HepG2 (cell line): Measurements from ENCODE around the gene CTRL. TPM values are rescaled to one million over a fixed set of nuclear protein-coding genes. Genes with fewer than 3 reads are reported as not detected.

Experiments
- ASH2L ChIP-seq: fragments of 300-600, 200-600 bp; sonication (generic); IDR thresholded peaks from 2 replicates; pipeline ENCODE4 v1.7.0; 2017; ENCODE audit warnings: low read depth, mild to moderate bottlenecking, moderate library complexity, mixed read lengths, low read length; ENCODE audit not compliant: insufficient read length
- CBX1 ChIP-seq: IDR thresholded peaks from one replicate; pipeline ENCODE4 v1.6.1; 2016; ENCODE audit warnings: antibody characterized with exemption, low read depth
- HOXA3 ChIP-seq: sonication (generic); formaldehyde crosslinking; IDR thresholded peaks from 2 replicates; pipeline ENCODE4 v1.5.0; 2020; ENCODE audit warnings: missing genetic modification reagents
- KDM6A ChIP-seq: IDR thresholded peaks from 2 replicates; pipeline ENCODE4 v1.6.1; 2016; ENCODE audit warnings: low read depth
- MAFF ChIP-seq: IDR thresholded peaks from 2 replicates; pipeline ENCODE4 v1.6.1; 2011; ENCODE audit warnings: low read depth, low read length, improper control_type of control experiment
- MAZ ChIP-seq, 2 experiments: sonication (generic) in 1 of 2; formaldehyde crosslinking in 1 of 2; IDR thresholded peaks; 2 replicates each; pipeline versions ENCODE4 v1.5.0 to v1.6.1; 2012 to 2020; ENCODE audit warnings: low read depth in 2 of 2, mild to moderate bottlenecking in 2 of 2, borderline replicate concordance in 1 of 2, improper control_type of control experiment in 1 of 2, low read length in 1 of 2, missing genetic modification reagents in 1 of 2, moderate library complexity in 1 of 2
- MED8 ChIP-seq: sonication (generic); formaldehyde crosslinking; IDR thresholded peaks from 2 replicates; pipeline ENCODE4 v1.8.1; 2023; ENCODE audit warnings: mild to moderate bottlenecking, missing genetic modification reagents; ENCODE audit not compliant: insufficient replicate concordance
- NKX3-1 ChIP-seq: sonication (generic); formaldehyde crosslinking; IDR thresholded peaks from 2 replicates; pipeline ENCODE4 v1.5.0; 2020; ENCODE audit warnings: missing genetic modification reagents
- PRPF4 ChIP-seq: fragments of 200-400 bp; formaldehyde crosslinking; IDR thresholded peaks from 2 replicates; pipeline ENCODE4 v1.6.1; 2016; ENCODE audit warnings: low read length, low read depth; ENCODE audit not compliant: poor library complexity, severe bottlenecking
- SSRP1 ChIP-seq: IDR thresholded peaks from 2 replicates; pipeline ENCODE4 v1.6.1; 2016; ENCODE audit warnings: control low read depth
- STAT5B ChIP-seq: sonication (generic); formaldehyde crosslinking; IDR thresholded peaks from 2 replicates; pipeline ENCODE4 v1.4.0; 2020; ENCODE audit warnings: missing genetic modification reagents
- TOPORS ChIP-seq: sonication (generic); formaldehyde crosslinking; IDR thresholded peaks from 2 replicates; pipeline ENCODE4 v1.8.0; 2023; ENCODE audit warnings: mild to moderate bottlenecking, missing genetic modification reagents
- ZNF230 ChIP-seq: sonication (generic); formaldehyde crosslinking; IDR thresholded peaks from 2 replicates; pipeline ENCODE4 v1.4.0; 2020; ENCODE audit warnings: mild to moderate bottlenecking, missing genetic modification reagents
- ZNF263 ChIP-seq: sonication (generic); formaldehyde crosslinking; IDR thresholded peaks from 2 replicates; pipeline ENCODE4 v1.4.0; 2020; ENCODE audit warnings: missing genetic modification reagents
- ZNF34 ChIP-seq: sonication (generic); formaldehyde crosslinking; IDR thresholded peaks from 2 replicates; pipeline ENCODE4 v1.4.0; 2020; ENCODE audit warnings: mild to moderate bottlenecking, missing genetic modification reagents, borderline replicate concordance
- ZNF501 ChIP-seq: sonication (generic); formaldehyde crosslinking; IDR thresholded peaks from 2 replicates; pipeline ENCODE4 v1.5.1; 2020; ENCODE audit warnings: mild to moderate bottlenecking, moderate library complexity, missing genetic modification reagents
- ZNF768 ChIP-seq: sonication (generic); formaldehyde crosslinking; IDR thresholded peaks from 2 replicates; pipeline ENCODE4 v1.4.0; 2020; ENCODE audit warnings: missing genetic modification reagents
- ZNF788 ChIP-seq: sonication (generic); formaldehyde crosslinking; IDR thresholded peaks from 2 replicates; pipeline ENCODE4 v1.5.0; 2020; ENCODE audit warnings: mild to moderate bottlenecking, missing genetic modification reagents, borderline replicate concordance
- ZNF891 ChIP-seq: sonication (generic); formaldehyde crosslinking; IDR thresholded peaks from 2 replicates; pipeline ENCODE4 v1.5.0; 2020; ENCODE audit warnings: mild to moderate bottlenecking, missing genetic modification reagents
- polyA plus RNA-seq, 8 experiments: library from polyadenylated mRNA; depleted of rRNA in 3 of 8; stranded (reverse) in 7 of 8; unstranded in 1 of 8; fragments of >200 nt; fragmentation: Illumina TruSeq in 4 of 8; extraction: Trizol in 4 of 8; gene quantifications; 2 replicates each; pipeline versions ENCODE4 v1.2.1 to v1.2.3, GENCODE V29; 2011 to 2016; ENCODE audit warnings: low read depth in 4 of 8, missing spikeins in 1 of 8, mixed read lengths in 1 of 8; ENCODE audit not compliant: insufficient read depth in 1 of 8
- total RNA-seq, 5 experiments: library from RNA; depleted of rRNA; stranded (reverse); fragments of >200 nt; fragmentation: Illumina TruSeq; extraction: Trizol; gene quantifications; 2 replicates each; pipeline ENCODE4 v1.2.3, GENCODE V29; 2016; ENCODE audit warnings: low read depth in 1 of 5
- TF ChIP-seq, protein P1 (sequence below): sonication (generic); formaldehyde crosslinking; IDR thresholded peaks from 2 replicates; pipeline ENCODE4 v1.4.0; 2020; ENCODE audit warnings: missing genetic modification reagents, low read depth, mild to moderate bottlenecking, borderline replicate concordance
- TF ChIP-seq, protein P2 (sequence below): sonication (generic); formaldehyde crosslinking; IDR thresholded peaks from 2 replicates; pipeline ENCODE4 v1.5.0; 2020; ENCODE audit warnings: missing genetic modification reagents
- TF ChIP-seq, protein P3 (sequence below): sonication (generic); formaldehyde crosslinking; IDR thresholded peaks from 2 replicates; pipeline ENCODE4 v1.5.0; 2020; ENCODE audit warnings: mild to moderate bottlenecking, missing genetic modification reagents, borderline replicate concordance
- TF ChIP-seq, protein P4 (sequence below): sonication (generic); formaldehyde crosslinking; conservative IDR thresholded peaks from 2 replicates; pipeline ENCODE4 v1.8.0; 2022; ENCODE audit warnings: mild to moderate bottlenecking, moderate library complexity, missing genetic modification reagents

The CTRL gene
- total and polyA plus RNA-seq, 2 of the 13 experiments (the other 11 are each of a cell fraction or from before 2014, with no cell fraction given): 1.9 to 2.7 TPM

DNA sequence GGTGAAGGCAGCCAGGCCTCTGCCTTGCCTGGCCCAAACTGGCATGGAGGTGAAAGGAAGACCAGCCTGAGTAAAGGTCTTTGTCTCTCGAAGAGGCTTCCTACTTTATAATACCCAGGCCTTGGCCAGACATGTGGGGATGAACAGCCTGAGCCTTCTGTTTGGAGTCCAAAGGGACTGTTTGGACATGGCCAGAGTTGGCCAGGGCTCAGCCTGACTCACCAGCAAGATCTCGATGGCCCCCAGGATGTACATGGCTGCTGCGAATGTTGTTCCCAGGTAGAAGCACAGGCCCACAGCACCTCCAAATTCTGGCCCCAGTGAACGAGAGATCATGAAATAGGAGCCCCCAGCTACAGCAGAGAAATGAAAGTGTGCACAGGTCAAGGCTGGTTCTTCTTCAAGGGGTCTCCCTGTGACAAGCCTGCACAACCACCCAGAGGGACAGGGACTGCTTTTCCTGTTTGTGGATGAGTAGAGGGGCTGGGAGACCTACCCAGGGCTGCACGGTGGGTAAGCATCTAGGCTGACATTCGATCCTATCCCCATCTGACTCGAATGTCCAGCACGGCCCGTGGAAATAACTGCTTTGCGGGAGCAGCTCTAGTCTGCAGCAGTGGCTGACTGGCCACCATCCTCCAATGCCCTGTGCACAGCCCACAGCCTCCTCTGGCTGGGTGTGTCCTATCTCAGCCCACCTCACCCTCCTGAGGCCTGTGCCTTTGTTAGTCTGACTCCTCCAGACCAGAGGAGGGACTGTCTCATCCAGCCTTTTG, 22.9 kb upstream of the CTRL start (continued):
- TF ChIP-seq MAZ (IDR thresholded peaks at IDR 0.05; ENCODE audit: borderline replicate concordance, low read depth, low read length) (no peak), MAZ (CRISPR knock-in tag; IDR thresholded peaks at IDR 0.05; ENCODE audit: low read depth) (no peak), PRPF4 (no peak), ZNF501 (CRISPR knock-in tag) (peak; percentile 19; the same call in 1 of the 2 replicates), ZNF891 (CRISPR knock-in tag) (no peak), ZNF263 (0 out of 2 replicates have a peak, but pooled peaks have one; percentile 31), ZNF788 (CRISPR knock-in tag) (no peak; the same call in 1 of the 2 replicates), TOPORS (no peak), ZNF768 (no peak), NKX3-1 (CRISPR knock-in tag) (no peak), ZNF34 (CRISPR knock-in tag) (no peak), HOXA3 (CRISPR knock-in tag) (0 out of 2 replicates have a peak, but pooled peaks have one; percentile 34), CBX1 (no peak), SSRP1 (CRISPR knock-in tag) (peak; percentile 81; the same call in 1 of the 2 replicates), KDM6A (no peak), ZNF230 (CRISPR knock-in tag) (no peak), MED8 (CRISPR knock-in tag) (no peak), MAFF (no peak), ASH2L (no peak), STAT5B (CRISPR knock-in tag) (no peak)
- TF ChIP-seq, protein P1, sequence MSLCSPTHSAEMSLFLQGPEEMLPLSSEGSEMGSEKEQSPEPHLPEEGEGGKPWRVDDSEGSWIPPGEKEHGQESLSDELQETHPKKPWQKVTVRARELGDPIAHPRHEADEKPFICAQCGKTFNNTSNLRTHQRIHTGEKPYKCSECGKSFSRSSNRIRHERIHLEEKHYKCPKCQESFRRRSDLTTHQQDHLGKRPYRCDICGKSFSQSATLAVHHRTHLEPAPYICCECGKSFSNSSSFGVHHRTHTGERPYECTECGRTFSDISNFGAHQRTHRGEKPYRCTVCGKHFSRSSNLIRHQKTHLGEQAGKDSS (CRISPR knock-in tag): 0 out of 2 replicates have a peak, but pooled peaks have one; percentile 10
- TF ChIP-seq, protein P2, sequence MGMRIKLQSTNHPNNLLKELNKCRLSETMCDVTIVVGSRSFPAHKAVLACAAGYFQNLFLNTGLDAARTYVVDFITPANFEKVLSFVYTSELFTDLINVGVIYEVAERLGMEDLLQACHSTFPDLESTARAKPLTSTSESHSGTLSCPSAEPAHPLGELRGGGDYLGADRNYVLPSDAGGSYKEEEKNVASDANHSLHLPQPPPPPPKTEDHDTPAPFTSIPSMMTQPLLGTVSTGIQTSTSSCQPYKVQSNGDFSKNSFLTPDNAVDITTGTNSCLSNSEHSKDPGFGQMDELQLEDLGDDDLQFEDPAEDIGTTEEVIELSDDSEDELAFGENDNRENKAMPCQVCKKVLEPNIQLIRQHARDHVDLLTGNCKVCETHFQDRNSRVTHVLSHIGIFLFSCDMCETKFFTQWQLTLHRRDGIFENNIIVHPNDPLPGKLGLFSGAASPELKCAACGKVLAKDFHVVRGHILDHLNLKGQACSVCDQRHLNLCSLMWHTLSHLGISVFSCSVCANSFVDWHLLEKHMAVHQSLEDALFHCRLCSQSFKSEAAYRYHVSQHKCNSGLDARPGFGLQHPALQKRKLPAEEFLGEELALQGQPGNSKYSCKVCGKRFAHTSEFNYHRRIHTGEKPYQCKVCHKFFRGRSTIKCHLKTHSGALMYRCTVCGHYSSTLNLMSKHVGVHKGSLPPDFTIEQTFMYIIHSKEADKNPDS: no peak
- TF ChIP-seq, protein P3, sequence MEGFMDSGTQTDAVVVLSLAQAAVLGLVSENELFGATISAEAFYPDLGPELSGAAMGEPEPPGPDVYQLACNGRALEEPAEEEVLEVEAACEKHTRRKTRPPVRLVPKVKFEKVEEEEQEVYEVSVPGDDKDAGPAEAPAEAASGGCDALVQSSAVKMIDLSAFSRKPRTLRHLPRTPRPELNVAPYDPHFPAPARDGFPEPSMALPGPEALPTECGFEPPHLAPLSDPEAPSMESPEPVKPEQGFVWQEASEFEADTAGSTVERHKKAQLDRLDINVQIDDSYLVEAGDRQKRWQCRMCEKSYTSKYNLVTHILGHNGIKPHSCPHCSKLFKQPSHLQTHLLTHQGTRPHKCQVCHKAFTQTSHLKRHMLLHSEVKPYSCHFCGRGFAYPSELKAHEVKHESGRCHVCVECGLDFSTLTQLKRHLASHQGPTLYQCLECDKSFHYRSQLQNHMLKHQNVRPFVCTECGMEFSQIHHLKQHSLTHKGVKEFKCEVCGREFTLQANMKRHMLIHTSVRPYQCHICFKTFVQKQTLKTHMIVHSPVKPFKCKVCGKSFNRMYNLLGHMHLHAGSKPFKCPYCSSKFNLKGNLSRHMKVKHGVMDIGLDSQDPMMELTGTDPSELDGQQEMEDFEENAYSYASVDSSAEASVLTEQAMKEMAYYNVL (CRISPR knock-in tag): no peak
- TF ChIP-seq, protein P4, sequence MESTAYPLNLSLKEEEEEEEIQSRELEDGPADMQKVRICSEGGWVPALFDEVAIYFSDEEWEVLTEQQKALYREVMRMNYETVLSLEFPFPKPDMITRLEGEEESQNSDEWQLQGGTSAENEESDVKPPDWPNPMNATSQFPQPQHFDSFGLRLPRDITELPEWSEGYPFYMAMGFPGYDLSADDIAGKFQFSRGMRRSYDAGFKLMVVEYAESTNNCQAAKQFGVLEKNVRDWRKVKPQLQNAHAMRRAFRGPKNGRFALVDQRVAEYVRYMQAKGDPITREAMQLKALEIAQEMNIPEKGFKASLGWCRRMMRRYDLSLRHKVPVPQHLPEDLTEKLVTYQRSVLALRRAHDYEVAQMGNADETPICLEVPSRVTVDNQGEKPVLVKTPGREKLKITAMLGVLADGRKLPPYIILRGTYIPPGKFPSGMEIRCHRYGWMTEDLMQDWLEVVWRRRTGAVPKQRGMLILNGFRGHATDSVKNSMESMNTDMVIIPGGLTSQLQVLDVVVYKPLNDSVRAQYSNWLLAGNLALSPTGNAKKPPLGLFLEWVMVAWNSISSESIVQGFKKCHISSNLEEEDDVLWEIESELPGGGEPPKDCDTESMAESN (CRISPR knock-in tag): no peak
